HepG2 (cell line): Measurements from ENCODE around the gene CGREF1. TPM values are rescaled to one million over a fixed set of nuclear protein-coding genes. Genes with fewer than 3 reads are reported as not detected.

Experiments
- AKNA ChIP-seq: sonication (generic); formaldehyde crosslinking; IDR thresholded peaks from 2 replicates; pipeline ENCODE4 v1.4.0; 2020; ENCODE audit warnings: missing genetic modification reagents, borderline replicate concordance
- CENPBD1 ChIP-seq: sonication (generic); formaldehyde crosslinking; IDR thresholded peaks from 2 replicates; pipeline ENCODE4 v1.8.0; 2022; ENCODE audit warnings: missing genetic modification reagents, low read depth, mild to moderate bottlenecking, borderline replicate concordance
- HES4 ChIP-seq: sonication (generic); formaldehyde crosslinking; IDR thresholded peaks from 2 replicates; pipeline ENCODE4 v1.9.0; 2021; ENCODE audit warnings: mild to moderate bottlenecking, missing genetic modification reagents, borderline replicate concordance
- JUND ChIP-seq: sonication (generic); formaldehyde crosslinking; IDR thresholded peaks from 2 replicates; pipeline ENCODE4 v1.8.0; 2022; ENCODE audit warnings: mild to moderate bottlenecking, missing genetic modification reagents
- NFE2L1 ChIP-seq: sonication (generic); formaldehyde crosslinking; IDR thresholded peaks from 2 replicates; pipeline ENCODE4 v1.4.0; 2020; ENCODE audit warnings: missing genetic modification reagents, mild to moderate bottlenecking, borderline replicate concordance
- NFIB ChIP-seq: sonication (generic); formaldehyde crosslinking; IDR thresholded peaks from 2 replicates; pipeline ENCODE4 v1.9.0; 2021; ENCODE audit warnings: missing genetic modification reagents, mild to moderate bottlenecking, borderline replicate concordance
- NR1H2 ChIP-seq: sonication (generic); formaldehyde crosslinking; IDR thresholded peaks from 2 replicates; pipeline ENCODE4 v1.8.1; 2022; ENCODE audit warnings: low read depth, missing genetic modification reagents, borderline replicate concordance
- PAF1 ChIP-seq: IDR thresholded peaks from 2 replicates; pipeline ENCODE4 v1.6.1; 2016; ENCODE audit warnings: missing genetic modification reagents, missing compliant biosample characterization
- REPIN1 ChIP-seq: sonication (generic); formaldehyde crosslinking; IDR thresholded peaks from 2 replicates; pipeline ENCODE4 v1.8.0; 2022; ENCODE audit warnings: missing genetic modification reagents, low read depth, mild to moderate bottlenecking, borderline replicate concordance
- SALL1 ChIP-seq: sonication (generic); formaldehyde crosslinking; IDR thresholded peaks from 2 replicates; pipeline ENCODE4 v1.8.0; 2022; ENCODE audit warnings: mild to moderate bottlenecking, missing genetic modification reagents
- TEAD2 ChIP-seq: sonication (generic); formaldehyde crosslinking; IDR thresholded peaks from 2 replicates; pipeline ENCODE4 v1.9.0; 2021; ENCODE audit warnings: missing genetic modification reagents
- WIZ ChIP-seq: sonication (generic); formaldehyde crosslinking; IDR thresholded peaks from 2 replicates; pipeline ENCODE4 v1.5.1; 2020; ENCODE audit warnings: mild to moderate bottlenecking, missing genetic modification reagents
- ZNF124 ChIP-seq: sonication (generic); formaldehyde crosslinking; IDR thresholded peaks from 2 replicates; pipeline ENCODE4 v1.4.0; 2020; ENCODE audit warnings: missing genetic modification reagents
- ZNF782 ChIP-seq: sonication (generic); formaldehyde crosslinking; IDR thresholded peaks from 2 replicates; pipeline ENCODE4 v1.4.0; 2020; ENCODE audit warnings: missing genetic modification reagents, mild to moderate bottlenecking, borderline replicate concordance
- ZSCAN25 ChIP-seq: sonication (generic); formaldehyde crosslinking; IDR thresholded peaks from 2 replicates; pipeline ENCODE4 v1.8.0; 2022; ENCODE audit warnings: mild to moderate bottlenecking, missing genetic modification reagents
- polyA plus RNA-seq, 8 experiments: library from polyadenylated mRNA; depleted of rRNA in 3 of 8; stranded (reverse) in 7 of 8; unstranded in 1 of 8; fragments of >200 nt; fragmentation: Illumina TruSeq in 4 of 8; extraction: Trizol in 4 of 8; gene quantifications; 2 replicates each; pipeline versions ENCODE4 v1.2.1 to v1.2.3, GENCODE V29; 2011 to 2016; ENCODE audit warnings: low read depth in 4 of 8, missing spikeins in 1 of 8, mixed read lengths in 1 of 8; ENCODE audit not compliant: insufficient read depth in 1 of 8
- total RNA-seq, 5 experiments: library from RNA; depleted of rRNA; stranded (reverse); fragments of >200 nt; fragmentation: Illumina TruSeq; extraction: Trizol; gene quantifications; 2 replicates each; pipeline ENCODE4 v1.2.3, GENCODE V29; 2016; ENCODE audit warnings: low read depth in 1 of 5
- TF ChIP-seq, protein P1 (sequence below): sonication (generic); formaldehyde crosslinking; IDR thresholded peaks from 2 replicates; pipeline ENCODE4 v1.5.0; 2020; ENCODE audit warnings: missing genetic modification reagents
- TF ChIP-seq, protein P2 (sequence below): IDR thresholded peaks from 2 replicates; pipeline ENCODE4 v1.6.1; 2016; ENCODE audit warnings: missing genetic modification reagents, missing compliant biosample characterization
- TF ChIP-seq, protein P3 (sequence below): sonication (generic); formaldehyde crosslinking; IDR thresholded peaks from 2 replicates; pipeline ENCODE4 v1.4.0; 2020; ENCODE audit warnings: missing genetic modification reagents

Gene CGREF1
- total and polyA plus RNA-seq, 2 of the 13 experiments (the other 11 are each of a cell fraction or from before 2014, with no cell fraction given) = 13.9 to 23.4 TPM

DNA sequence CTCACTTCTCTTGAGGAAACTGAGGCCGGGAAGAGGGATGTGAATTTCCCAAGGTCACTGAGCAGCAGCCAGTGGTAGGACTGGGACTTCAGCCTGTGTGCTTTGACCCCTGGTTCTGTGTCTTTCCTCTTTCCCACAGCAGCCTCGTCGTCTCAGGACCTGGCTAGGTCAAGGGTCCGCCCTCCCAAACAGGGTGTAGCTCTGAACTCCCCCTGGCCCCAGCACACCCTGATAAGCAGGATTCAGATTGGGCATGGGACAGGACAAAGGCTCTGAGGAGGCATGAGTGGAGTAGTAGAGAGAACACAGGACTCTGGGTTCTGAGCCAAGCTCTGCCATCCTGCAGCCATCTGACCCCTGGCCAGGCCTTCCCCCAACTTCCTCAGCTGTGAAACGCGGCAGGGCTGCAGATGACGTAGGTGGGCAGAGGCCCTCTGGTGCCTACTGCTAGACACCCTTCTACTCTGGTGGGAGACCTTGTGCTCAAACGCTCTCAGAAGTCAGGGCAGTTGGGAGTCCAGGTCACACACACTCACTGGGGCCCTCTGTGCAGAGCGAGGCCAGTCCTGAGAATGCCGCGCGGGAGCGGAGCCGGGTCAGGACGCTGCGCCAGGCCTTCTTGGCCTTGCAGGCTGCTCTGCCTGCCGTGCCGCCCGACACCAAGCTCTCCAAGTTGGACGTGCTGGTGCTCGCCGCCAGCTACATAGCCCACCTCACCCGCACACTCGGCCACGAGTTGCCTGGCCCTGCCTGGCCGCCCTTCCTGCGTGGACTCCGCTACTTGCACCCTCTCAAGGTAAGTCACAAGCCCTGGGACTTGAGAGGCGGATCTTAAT is 30.9 kb upstream of the CGREF1 start (continued):
- no peak for TF ChIP-seq ZSCAN25 (CRISPR knock-in tag)
- TF ChIP-seq NR1H2 (CRISPR knock-in tag) = 0 out of 2 replicates have a peak, but pooled peaks have one; percentile 45
- TF ChIP-seq JUND (CRISPR knock-in tag) = no peak
- TF ChIP-seq HES4 = no peak
- TF ChIP-seq SALL1 (CRISPR knock-in tag) = no peak
- TF ChIP-seq AKNA (CRISPR knock-in tag) = no peak
- no peak for TF ChIP-seq PAF1 (CRISPR knock-in tag)
- no peak for TF ChIP-seq TEAD2 (CRISPR knock-in tag)
- TF ChIP-seq CENPBD1 = no peak
- TF ChIP-seq ZNF124 (CRISPR knock-in tag) = no peak
- TF ChIP-seq WIZ (CRISPR knock-in tag) = no peak
- TF ChIP-seq NFIB (CRISPR knock-in tag) = no peak
- TF ChIP-seq, protein P1, sequence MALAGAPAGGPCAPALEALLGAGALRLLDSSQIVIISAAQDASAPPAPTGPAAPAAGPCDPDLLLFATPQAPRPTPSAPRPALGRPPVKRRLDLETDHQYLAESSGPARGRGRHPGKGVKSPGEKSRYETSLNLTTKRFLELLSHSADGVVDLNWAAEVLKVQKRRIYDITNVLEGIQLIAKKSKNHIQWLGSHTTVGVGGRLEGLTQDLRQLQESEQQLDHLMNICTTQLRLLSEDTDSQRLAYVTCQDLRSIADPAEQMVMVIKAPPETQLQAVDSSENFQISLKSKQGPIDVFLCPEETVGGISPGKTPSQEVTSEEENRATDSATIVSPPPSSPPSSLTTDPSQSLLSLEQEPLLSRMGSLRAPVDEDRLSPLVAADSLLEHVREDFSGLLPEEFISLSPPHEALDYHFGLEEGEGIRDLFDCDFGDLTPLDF = no peak
- TF ChIP-seq, protein P2, sequence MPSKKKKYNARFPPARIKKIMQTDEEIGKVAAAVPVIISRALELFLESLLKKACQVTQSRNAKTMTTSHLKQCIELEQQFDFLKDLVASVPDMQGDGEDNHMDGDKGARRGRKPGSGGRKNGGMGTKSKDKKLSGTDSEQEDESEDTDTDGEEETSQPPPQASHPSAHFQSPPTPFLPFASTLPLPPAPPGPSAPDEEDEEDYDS (CRISPR knock-in tag) = no peak
- TF ChIP-seq, protein P3, sequence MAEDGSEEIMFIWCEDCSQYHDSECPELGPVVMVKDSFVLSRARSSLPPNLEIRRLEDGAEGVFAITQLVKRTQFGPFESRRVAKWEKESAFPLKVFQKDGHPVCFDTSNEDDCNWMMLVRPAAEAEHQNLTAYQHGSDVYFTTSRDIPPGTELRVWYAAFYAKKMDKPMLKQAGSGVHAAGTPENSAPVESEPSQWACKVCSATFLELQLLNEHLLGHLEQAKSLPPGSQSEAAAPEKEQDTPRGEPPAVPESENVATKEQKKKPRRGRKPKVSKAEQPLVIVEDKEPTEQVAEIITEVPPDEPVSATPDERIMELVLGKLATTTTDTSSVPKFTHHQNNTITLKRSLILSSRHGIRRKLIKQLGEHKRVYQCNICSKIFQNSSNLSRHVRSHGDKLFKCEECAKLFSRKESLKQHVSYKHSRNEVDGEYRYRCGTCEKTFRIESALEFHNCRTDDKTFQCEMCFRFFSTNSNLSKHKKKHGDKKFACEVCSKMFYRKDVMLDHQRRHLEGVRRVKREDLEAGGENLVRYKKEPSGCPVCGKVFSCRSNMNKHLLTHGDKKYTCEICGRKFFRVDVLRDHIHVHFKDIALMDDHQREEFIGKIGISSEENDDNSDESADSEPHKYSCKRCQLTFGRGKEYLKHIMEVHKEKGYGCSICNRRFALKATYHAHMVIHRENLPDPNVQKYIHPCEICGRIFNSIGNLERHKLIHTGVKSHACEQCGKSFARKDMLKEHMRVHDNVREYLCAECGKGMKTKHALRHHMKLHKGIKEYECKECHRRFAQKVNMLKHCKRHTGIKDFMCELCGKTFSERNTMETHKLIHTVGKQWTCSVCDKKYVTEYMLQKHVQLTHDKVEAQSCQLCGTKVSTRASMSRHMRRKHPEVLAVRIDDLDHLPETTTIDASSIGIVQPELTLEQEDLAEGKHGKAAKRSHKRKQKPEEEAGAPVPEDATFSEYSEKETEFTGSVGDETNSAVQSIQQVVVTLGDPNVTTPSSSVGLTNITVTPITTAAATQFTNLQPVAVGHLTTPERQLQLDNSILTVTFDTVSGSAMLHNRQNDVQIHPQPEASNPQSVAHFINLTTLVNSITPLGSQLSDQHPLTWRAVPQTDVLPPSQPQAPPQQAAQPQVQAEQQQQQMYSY = no peak
- TF ChIP-seq NFE2L1 (CRISPR knock-in tag) = no peak
- no peak for TF ChIP-seq ZNF782
- TF ChIP-seq REPIN1 (CRISPR knock-in tag) = no peak
